Stimulated activated CD4-positive, alpha-beta T cell treated with anti-CD3 and anti-CD28 coated beads, TNF-alpha, amount 100 ng/mL, for 4 hours (primary cell): Measurements from ENCODE around the gene LRRC8A.
A peak's percentile ranks its signal among the peaks of the same experiment; 100 is the strongest.

Experiments used
- DNase-seq, 3 experiments: peaks; one replicate each; pipeline ENCODE4 v3.0.0-alpha.2; 2020; ENCODE audit warnings: low read depth in 3 of 3

Gene LRRC8A

GRCh38 chr9:128901822-128902221 lies 19.9 kb downstream of the LRRC8A start:
- no peak for DNase-seq

DNA sequence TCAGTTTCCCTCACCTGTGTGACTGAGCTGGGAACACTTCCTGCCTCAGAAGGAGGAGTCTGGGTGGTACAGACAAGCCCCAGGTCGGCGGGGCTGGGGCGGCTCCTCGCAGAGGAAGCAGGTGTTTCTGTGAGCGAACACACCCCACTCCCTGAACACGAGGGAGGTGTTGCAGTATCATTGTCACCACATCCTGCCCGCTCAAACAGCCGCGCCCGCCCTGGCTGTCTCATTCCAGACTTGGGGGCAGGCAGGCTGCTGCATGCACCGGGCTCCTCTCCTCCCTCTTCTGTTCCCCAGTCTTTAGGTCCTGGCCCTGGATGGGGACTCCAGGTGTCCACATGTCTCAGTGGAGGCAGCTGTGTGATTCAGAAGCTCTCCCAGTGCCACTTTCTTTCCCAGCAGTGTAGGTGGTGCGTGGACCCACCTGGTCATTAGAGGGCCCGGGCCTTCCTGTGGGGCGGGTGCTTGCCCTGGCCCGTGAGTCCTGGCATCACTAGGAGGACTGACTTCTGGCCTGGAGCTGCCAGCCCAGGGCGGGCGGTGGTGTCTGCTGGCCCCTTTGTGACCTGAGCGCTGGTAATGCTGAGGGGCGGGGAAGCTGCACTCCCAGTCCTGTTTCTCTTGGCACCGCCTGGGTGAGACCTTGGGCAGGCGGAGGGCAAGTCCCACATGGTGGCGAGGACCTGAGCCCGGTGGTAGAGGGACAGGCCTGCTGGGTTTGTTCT lies 20.6 kb downstream of the LRRC8A start:
- peak; percentile 62 to 79 (median 69) for DNase-seq

GRCh38 chr9:128903079-128903461 lies 21.1 kb downstream of the LRRC8A start:
- DNase-seq = no peak

- DNase-seq = no peak
Measured at GRCh38 chr9:128903871-128904620, 22.1 kb downstream of the LRRC8A start.

DNA sequence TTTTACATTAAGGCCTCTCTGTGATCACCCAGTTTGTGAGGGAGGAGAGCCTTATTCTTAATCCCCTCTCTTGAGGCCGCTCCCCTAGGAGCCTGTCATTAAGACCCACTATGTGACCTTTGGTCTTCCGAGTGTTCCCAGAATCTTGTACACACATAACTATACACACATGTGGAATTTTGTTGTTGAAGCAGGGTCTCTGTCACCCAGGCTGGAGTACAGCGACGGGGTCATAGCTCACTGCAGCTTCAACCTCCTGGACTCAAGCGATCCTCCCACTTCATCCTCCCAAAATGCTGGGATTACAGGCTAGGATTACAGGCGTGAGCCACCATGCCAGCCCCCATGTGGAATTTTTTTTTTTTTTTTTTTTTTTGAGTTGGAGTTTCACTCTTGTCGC lies 24.0 kb downstream of the LRRC8A start:
- DNase-seq = no peak

- DNase-seq = no peak
Measured at GRCh38 chr9:128906741-128907140, 24.8 kb downstream of the LRRC8A start.

DNA sequence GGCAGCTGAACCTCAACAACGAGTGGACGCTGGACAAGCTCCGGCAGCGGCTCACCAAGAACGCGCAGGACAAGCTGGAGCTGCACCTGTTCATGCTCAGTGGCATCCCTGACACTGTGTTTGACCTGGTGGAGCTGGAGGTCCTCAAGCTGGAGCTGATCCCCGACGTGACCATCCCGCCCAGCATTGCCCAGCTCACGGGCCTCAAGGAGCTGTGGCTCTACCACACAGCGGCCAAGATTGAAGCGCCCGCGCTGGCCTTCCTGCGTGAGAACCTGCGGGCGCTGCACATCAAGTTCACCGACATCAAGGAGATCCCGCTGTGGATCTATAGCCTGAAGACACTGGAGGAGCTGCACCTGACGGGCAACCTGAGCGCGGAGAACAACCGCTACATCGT lies 26.4 kb downstream of the LRRC8A start:
- no peak for DNase-seq

DNA sequence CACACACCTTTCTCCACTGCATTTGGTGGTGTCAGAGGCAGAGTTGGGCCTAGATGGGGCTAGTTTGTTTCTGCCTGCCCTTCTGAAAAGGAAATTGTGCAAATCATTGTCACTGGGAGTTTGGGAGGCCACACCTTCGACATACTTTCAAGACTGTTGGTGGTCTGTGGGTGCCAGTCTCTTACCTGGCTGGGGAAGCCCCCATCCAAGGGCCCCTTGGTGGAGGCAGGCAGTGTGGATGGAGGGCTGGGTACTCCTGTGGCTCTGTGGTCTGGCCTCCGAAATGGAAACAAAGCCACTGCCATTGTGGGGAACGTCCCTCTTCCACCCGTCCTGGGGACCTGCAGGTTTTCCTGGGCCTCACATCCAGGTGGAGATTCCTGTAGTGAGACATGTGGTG lies 27.9 kb downstream of the LRRC8A start:
- DNase-seq = no peak

GRCh38 chr9:128910906-128911305 lies 29.0 kb downstream of the LRRC8A start:
- no peak for DNase-seq

GRCh38 chr9:128911529-128912035 lies 29.6 kb downstream of the LRRC8A start:
- DNase-seq = no peak

GRCh38 chr9:128912270-128912853 lies 30.4 kb downstream of the LRRC8A start:
- DNase-seq = no peak

- no peak for DNase-seq
Measured at GRCh38 chr9:128913048-128913900, 31.3 kb downstream of the LRRC8A start.

DNA sequence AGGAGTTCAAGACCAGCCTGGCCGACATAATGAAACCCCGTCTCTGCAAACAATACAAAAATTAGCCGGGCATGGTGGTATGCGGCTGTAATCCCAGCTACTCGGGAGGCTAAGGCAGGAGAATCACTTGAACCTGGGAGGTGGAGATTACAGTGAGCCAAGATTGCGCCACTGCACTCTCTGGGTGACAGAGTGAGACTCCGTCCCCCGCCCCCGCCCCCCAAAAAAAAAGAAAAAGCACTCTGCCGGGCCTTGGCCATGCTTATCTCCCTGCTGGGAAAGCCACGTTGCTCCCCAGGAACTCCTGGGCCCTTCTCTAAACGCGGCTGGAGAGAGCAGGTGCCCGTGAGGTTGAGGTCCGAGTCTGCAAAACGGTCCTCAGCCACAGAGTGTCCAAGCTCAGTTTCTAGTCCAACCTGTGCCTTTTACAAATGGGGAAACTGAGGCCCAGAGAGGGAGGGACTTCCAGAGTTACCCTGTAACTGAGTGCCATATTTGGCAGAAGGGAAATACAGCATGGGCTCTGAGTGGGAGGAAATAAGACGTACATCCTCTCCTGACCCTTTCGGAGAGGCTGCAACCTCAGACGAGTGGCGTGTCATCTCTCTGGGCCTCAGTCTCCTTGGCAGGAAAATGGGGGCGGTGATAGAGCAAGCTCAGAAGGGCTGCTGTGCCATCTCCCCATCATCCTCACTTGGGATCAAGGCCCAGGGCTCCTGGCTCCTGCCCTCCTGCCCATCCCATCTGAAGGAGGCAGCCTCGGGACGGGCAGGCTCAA lies 32.3 kb downstream of the LRRC8A start:
- no peak for DNase-seq

GRCh38 chr9:128916204-128916603 lies 34.3 kb downstream of the LRRC8A start:
- DNase-seq = no peak

GRCh38 chr9:128916745-128917144 lies 34.8 kb downstream of the LRRC8A start:
- DNase-seq = no peak

GRCh38 chr9:128917151-128917849 lies 35.4 kb downstream of the LRRC8A start:
- DNase-seq = no peak

GRCh38 chr9:128918921-128919320 lies 37.0 kb downstream of the LRRC8A start:
- DNase-seq = no peak

GRCh38 chr9:128919402-128920089 lies 37.6 kb downstream of the LRRC8A start:
- no peak for DNase-seq

DNA sequence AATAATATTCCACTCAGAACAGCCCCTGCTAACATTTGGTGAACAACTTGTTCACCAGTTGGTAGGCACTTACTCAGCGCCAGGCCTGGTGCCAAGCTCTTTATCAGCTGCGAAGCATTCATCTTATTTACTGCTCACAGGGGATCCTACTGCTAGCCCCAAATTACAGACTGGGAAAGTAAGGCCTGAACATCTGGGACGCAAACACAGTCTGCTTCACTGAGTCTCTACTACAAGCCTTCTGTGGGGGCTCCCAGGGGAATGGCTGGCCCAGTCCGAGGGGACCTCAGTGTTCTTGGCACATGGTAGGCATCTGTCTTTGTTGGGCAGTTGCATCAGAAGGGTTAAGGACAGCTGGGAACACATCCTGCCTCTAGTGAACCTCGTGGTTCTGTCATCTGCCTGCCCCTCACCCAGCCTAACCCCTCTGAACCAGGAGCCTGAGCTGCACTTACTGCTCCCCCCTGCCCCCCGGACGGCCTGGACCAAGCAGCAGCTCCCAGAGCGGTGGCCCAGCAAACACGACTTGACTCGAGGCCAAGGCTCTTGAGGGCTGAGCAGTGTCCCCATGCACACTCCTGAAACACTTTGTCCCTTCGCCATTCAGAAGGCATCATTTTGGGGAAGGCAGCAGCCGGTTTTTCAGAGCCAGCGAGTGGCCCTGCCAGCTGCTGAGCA lies 38.6 kb downstream of the LRRC8A start, which contains the start of gene PHYHD1:
PHYHD1 (plus strand) TSS at position 602 of the 678 bp plus-strand sequence. CDS start 1,342 bp downstream, outside the sequence.
- DNase-seq = no peak
